ENCODE data around the gene EXOC4.

Gene EXOC4

DNA sequence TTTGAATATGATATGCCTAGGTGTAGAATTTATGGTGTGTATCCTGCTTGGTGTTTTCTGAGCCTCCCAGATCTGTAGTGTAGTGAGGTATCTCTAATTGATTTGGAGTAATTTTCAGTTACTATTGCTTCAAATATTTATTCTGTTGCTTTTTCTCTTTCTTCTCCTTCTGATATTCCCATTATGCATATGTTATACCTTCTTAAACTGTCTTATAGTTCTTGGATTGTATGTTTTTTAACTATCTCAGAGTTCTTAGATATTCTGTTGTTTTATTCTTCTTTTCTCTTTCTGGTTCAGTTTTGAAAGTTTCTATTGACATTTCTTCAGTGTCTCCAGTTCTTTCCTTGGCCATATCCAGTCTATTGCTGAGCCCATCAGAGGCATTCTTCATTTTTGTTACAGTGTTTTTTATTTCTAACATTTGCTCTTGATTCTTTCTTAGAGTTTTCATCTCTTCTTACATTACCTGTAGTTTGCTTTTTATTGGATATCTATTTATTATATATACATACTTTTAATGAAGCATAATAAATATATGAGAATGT, 668.8 kb downstream of the EXOC4 start:
- Histone ChIP-seq H3K27ac (no peak overlapping the region), H3K36me3 (ENCODE audit: insufficient read depth, low read length) (peaks cover 3% of the 10 kb centered on the region; the same call in 1 of the 2 replicates), H3K4me3 (no peak overlapping the region), H3K9ac (ENCODE audit: insufficient read length) (no peak overlapping the region), H3K9me3 (ENCODE audit: low read depth, low read length) (no peaks in the 10 kb centered on the region)
- DNase-seq (ENCODE audit: low read depth, low spot score): no peak
- TF ChIP-seq FOXP2 (optimal IDR thresholded peaks at IDR 0.05; ENCODE audit: control extremely low read depth, extremely low read length, insufficient read depth): no peak
- no peak for TF ChIP-seq POLR2AphosphoS5 (IDR thresholded peaks at IDR 0.05; ENCODE audit: borderline replicate concordance, low read depth, low read length)
- TF ChIP-seq EZH2 (IDR thresholded peaks at IDR 0.05): no peak

DNA sequence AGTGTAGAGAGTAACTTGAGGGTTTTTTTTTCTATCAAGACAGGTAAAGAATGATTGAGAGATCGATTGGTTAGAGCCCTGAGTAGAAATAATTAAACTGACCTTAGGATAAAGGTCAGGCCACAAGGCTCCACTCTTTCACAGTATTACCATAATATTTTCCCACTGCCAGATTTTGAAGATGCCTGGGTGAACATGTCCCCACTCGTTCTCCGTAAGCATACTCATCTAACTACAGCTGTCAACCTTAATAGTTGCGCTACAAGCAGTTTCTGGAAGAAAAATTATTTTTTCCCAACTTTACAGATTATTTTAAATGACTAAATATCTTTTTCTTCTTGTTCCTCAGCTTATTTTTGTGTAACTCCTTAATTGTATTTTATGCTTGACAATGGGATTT, 671.1 kb downstream of the EXOC4 start:
- no peak overlapping the region for H3K4me3 ChIP-seq
- no peak for TF ChIP-seq FOXP2 (optimal IDR thresholded peaks at IDR 0.05; ENCODE audit: control extremely low read depth, extremely low read length, insufficient read depth)
- no peak for TF ChIP-seq EZH2 (IDR thresholded peaks at IDR 0.05)
- TF ChIP-seq POLR2AphosphoS5 (IDR thresholded peaks at IDR 0.05; ENCODE audit: borderline replicate concordance, low read depth, low read length): no peak
- H3K36me3 ChIP-seq (ENCODE audit: insufficient read depth, low read length): no peaks in the 10 kb centered on the region; the same call in 1 of the 2 replicates
- no peak overlapping the region for H3K27ac ChIP-seq
- no peak overlapping the region for H3K9ac ChIP-seq (ENCODE audit: insufficient read length)
- no peaks in the 10 kb centered on the region for H3K9me3 ChIP-seq (ENCODE audit: low read depth, low read length)
- no peak for DNase-seq (ENCODE audit: low read depth, low spot score)

DNA sequence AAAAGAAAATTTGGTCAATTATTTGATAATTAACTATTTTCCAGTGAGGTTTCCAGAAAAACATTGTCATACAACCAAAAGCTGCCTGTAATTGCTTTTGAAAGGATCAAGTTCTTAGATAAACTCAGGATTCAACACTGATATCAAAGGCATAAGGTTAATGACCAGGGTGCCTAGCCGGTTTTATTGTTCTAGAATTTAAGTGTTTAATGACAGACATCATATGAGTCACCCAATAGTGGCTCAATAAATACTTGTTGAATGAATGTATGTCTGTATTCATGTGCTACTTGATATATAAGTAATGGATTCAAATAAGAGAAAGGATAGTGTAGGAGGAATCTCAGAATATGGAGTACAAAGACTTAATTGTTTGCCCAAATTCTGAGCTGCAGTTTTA, 678.2 kb downstream of the EXOC4 start:
- Histone ChIP-seq H3K9me3 (ENCODE audit: low read depth, low read length) (no peaks in the 10 kb centered on the region), H3K4me3 (no peak overlapping the region), H3K27ac (no peak overlapping the region), H3K36me3 (ENCODE audit: insufficient read depth, low read length) (no peaks in the 10 kb centered on the region), H3K9ac (ENCODE audit: insufficient read length) (no peak overlapping the region)
- no peak for DNase-seq (ENCODE audit: low read depth, low spot score)
- TF ChIP-seq FOXP2 (optimal IDR thresholded peaks at IDR 0.05; ENCODE audit: control extremely low read depth, extremely low read length, insufficient read depth) (no peak), POLR2AphosphoS5 (IDR thresholded peaks at IDR 0.05; ENCODE audit: borderline replicate concordance, low read depth, low read length) (no peak), EZH2 (IDR thresholded peaks at IDR 0.05) (no peak)

DNA sequence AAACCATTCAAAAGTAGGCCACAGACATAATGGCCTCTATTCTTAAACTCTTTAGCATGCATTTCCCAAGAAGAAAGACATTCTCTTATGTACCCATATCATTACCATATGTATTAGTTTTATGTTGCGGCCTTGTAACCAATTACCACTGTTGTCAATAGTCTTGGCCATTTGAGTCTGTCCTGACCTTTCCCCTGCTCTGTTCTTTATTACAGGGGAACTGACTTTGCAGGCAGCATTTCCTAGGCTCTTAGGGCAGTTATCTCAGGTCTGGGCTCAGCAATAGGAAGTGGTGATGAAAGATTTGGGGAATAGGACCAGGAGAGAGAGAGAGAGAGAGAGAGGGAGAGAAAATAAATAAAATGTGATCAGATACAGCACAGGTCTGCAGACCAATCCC, 679.7 kb downstream of the EXOC4 start:
- no peaks in the 10 kb centered on the region for H3K36me3 ChIP-seq (ENCODE audit: insufficient read depth, low read length)
- DNase-seq (ENCODE audit: low read depth, low spot score): no peak
- H3K9ac ChIP-seq (ENCODE audit: insufficient read length): no peak overlapping the region
- H3K9me3 ChIP-seq (ENCODE audit: low read depth, low read length): no peaks in the 10 kb centered on the region
- TF ChIP-seq EZH2 (IDR thresholded peaks at IDR 0.05): no peak
- TF ChIP-seq POLR2AphosphoS5 (IDR thresholded peaks at IDR 0.05; ENCODE audit: borderline replicate concordance, low read depth, low read length): no peak
- TF ChIP-seq FOXP2 (optimal IDR thresholded peaks at IDR 0.05; ENCODE audit: control extremely low read depth, extremely low read length, insufficient read depth): no peak
- no peak overlapping the region for H3K27ac ChIP-seq
- H3K4me3 ChIP-seq: no peak overlapping the region

DNA sequence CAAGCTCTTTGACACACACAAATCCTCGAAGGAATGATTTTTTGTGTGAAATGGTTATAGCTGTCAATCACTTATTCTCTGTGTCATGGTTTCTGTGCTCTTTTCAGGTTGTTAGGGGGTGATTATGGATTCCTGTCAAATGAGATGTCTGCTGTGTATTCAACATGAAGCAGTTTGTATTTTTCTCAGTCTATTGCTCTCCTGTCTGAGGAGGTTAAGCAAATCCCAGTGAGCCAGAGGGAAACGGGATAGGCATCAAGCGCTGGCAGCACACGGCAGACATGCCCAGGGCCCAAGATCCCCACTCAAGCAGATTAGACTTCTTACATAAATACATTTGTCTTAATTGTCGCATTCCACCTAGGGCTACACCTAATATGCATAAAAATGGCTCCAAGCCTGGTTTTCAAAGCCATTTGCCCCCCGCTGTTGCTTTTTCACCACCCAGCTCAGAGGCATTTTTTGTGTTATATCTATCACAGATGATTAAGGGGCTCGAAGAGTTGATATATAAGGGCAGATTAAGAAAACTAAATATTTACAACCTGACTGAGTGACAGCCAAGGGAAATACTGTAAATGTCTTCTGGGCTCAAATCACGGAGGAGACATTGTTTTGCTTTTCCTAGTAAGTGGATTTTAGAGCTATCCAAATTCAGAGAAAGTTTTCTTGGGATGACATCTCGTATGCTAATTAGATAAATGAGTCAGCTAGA, 681.5 kb downstream of the EXOC4 start:
- TF ChIP-seq FOXP2 (optimal IDR thresholded peaks at IDR 0.05; ENCODE audit: control extremely low read depth, extremely low read length, insufficient read depth): no peak
- no peak for TF ChIP-seq EZH2 (IDR thresholded peaks at IDR 0.05)
- TF ChIP-seq POLR2AphosphoS5 (IDR thresholded peaks at IDR 0.05; ENCODE audit: borderline replicate concordance, low read depth, low read length): no peak
- Histone ChIP-seq H3K27ac (peak overlapping the region; percentile 20; the same call in 1 of the 2 replicates), H3K4me3 (0 out of 2 replicates have a peak overlapping the region, but pooled peaks have one; percentile 14), H3K9ac (ENCODE audit: insufficient read length) (no peak overlapping the region), H3K36me3 (ENCODE audit: insufficient read depth, low read length) (peaks cover 6% of the 10 kb centered on the region; the same call in 1 of the 2 replicates), H3K9me3 (ENCODE audit: low read depth, low read length) (no peaks in the 10 kb centered on the region)
- DNase-seq (ENCODE audit: low read depth, low spot score): peak; percentile 1

DNA sequence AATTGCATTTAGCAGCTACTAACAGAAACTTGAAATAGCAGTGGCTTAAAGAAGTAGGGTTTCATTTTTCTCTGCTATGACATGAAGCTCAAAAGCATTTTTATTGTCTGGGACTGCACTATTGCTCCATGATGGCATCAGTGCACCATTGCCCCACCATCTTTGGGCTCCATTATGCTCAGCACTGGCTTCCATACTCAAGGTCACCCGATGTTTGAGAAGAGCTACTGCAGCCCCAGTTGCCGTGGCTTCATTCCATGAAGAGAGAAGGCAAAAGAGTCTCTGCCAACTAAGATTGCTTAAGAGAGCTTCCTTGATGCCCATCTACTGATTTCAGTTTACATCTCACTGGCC, 682.1 kb downstream of the EXOC4 start:
- Histone ChIP-seq H3K4me3 (0 out of 2 replicates have a peak overlapping the region, but pooled peaks have one; percentile 14), H3K27ac (no peak overlapping the region), H3K9me3 (ENCODE audit: low read depth, low read length) (no peaks in the 10 kb centered on the region), H3K36me3 (ENCODE audit: insufficient read depth, low read length) (peaks cover 6% of the 10 kb centered on the region; the same call in 1 of the 2 replicates), H3K9ac (ENCODE audit: insufficient read length) (no peak overlapping the region)
- TF ChIP-seq FOXP2 (optimal IDR thresholded peaks at IDR 0.05; ENCODE audit: control extremely low read depth, extremely low read length, insufficient read depth) (no peak), EZH2 (IDR thresholded peaks at IDR 0.05) (no peak), POLR2AphosphoS5 (IDR thresholded peaks at IDR 0.05; ENCODE audit: borderline replicate concordance, low read depth, low read length) (no peak)
- no peak for DNase-seq (ENCODE audit: low read depth, low spot score)

DNA sequence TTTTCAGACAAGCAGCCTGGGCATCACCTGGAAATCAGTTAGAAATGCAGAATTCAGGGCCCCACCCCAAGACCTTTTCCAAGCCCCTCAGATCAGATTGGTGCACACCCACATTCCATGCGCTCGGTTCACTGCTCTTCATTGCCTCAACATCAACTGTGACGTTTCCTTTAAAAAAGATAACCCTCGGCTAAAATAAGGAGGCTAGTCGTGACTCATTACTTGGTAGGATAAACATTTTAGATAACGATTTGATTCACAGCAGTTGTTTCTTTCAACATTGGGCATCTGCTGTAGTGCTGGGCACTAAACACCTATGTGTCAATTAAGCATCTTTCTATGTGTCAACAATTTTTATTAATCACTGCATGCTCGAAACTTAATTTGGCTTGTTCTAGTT, 683.2 kb downstream of the EXOC4 start:
- Histone ChIP-seq H3K9ac (ENCODE audit: insufficient read length) (no peak overlapping the region), H3K4me3 (no peak overlapping the region), H3K9me3 (ENCODE audit: low read depth, low read length) (no peaks in the 10 kb centered on the region), H3K36me3 (ENCODE audit: insufficient read depth, low read length) (peaks cover 6% of the 10 kb centered on the region; the same call in 1 of the 2 replicates), H3K27ac (no peak overlapping the region)
- TF ChIP-seq EZH2 (IDR thresholded peaks at IDR 0.05): no peak
- TF ChIP-seq FOXP2 (optimal IDR thresholded peaks at IDR 0.05; ENCODE audit: control extremely low read depth, extremely low read length, insufficient read depth): no peak
- TF ChIP-seq POLR2AphosphoS5 (IDR thresholded peaks at IDR 0.05; ENCODE audit: borderline replicate concordance, low read depth, low read length): no peak
- no peak for DNase-seq (ENCODE audit: low read depth, low spot score)

DNA sequence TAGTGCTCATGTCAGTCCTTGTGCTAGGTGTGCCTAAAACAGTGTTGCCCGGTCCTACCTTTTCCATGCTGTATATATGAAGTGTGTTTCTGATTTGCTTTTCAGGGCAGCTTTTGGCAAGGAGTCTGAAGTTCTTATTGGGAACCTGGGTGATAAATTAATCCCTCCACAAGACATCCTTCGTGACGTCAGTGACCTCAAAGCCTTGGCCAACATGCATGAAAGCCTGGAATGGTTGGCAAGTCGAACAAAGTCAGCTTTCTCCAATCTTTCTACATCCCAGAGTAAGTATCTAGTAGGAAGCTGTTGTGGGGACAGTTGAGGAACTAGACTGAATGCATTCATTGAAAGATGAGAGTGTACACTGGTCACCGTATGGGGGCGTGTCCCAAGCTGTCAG, 684.9 kb downstream of the EXOC4 start:
- TF ChIP-seq FOXP2 (optimal IDR thresholded peaks at IDR 0.05; ENCODE audit: control extremely low read depth, extremely low read length, insufficient read depth) (no peak), EZH2 (IDR thresholded peaks at IDR 0.05) (no peak), POLR2AphosphoS5 (IDR thresholded peaks at IDR 0.05; ENCODE audit: borderline replicate concordance, low read depth, low read length) (no peak)
- Histone ChIP-seq H3K27ac (no peak overlapping the region), H3K4me3 (no peak overlapping the region), H3K9ac (ENCODE audit: insufficient read length) (no peak overlapping the region), H3K9me3 (ENCODE audit: low read depth, low read length) (no peaks in the 10 kb centered on the region), H3K36me3 (ENCODE audit: insufficient read depth, low read length) (peaks cover 6% of the 10 kb centered on the region; the same call in 1 of the 2 replicates)
- no peak for DNase-seq (ENCODE audit: low read depth, low spot score)

Data from SK-N-MC (cell line).